Measurements from ENCODE around the gene SPRYD4. TPM values are rescaled to one million over a fixed set of nuclear protein-coding genes. Genes with fewer than 3 reads are reported as not detected.
"Not testable (repeated sequence)": the region's sequence is repeated elsewhere in the genome, so short reads cannot be mapped to it uniquely, and the experiment has no call there.

Gene SPRYD4
- total RNA-seq, 1 donor from 2014 or later, result 2.1 TPM

GRCh38 chr12:56490360-56490759, 22.0 kb downstream of the SPRYD4 start:
- no peak overlapping the region for H3K4me3 ChIP-seq (ENCODE audit: low read length in 3 of 3)
- no peak overlapping the region for H3K27ac ChIP-seq (ENCODE audit: low read depth, low read length)
- H3K9ac ChIP-seq (ENCODE audit: low read depth in 1 of 3, low read length in 3 of 3), result no peak overlapping the region
- no peaks in the 10 kb centered on the region for H3K9me3 ChIP-seq (ENCODE audit: control insufficient read depth in 3 of 3, low read length in 3 of 3)
- H3K4me1 ChIP-seq (ENCODE audit: control insufficient read depth in 3 of 3, insufficient read depth in 3 of 3, low read length in 3 of 3), result peaks cover 14 to 18% (median 14%) of the 10 kb centered on the region in 3 donors
- H3K36me3 ChIP-seq (ENCODE audit: control insufficient read depth in 3 of 3, insufficient read depth in 3 of 3, low read length in 3 of 3), result no peaks in the 10 kb centered on the region
- H3K27me3 ChIP-seq (ENCODE audit: control insufficient read depth in 3 of 3, insufficient read depth in 3 of 3, low read length in 3 of 3), result peaks cover 24 to 38% (median 33%) of the 10 kb centered on the region in 3 donors

- not testable (repeated sequence) for H3K9ac ChIP-seq (ENCODE audit: low read depth in 1 of 3, low read length in 3 of 3); H3K4me1 ChIP-seq (ENCODE audit: control insufficient read depth in 3 of 3, insufficient read depth in 3 of 3, low read length in 3 of 3); H3K9me3 ChIP-seq (ENCODE audit: control insufficient read depth in 3 of 3, low read length in 3 of 3); H3K4me3 ChIP-seq (ENCODE audit: low read length in 3 of 3); H3K36me3 ChIP-seq (ENCODE audit: control insufficient read depth in 3 of 3, insufficient read depth in 3 of 3, low read length in 3 of 3); H3K27ac ChIP-seq (ENCODE audit: low read depth, low read length)
- peaks cover 21 to 27% (median 24%) of the 10 kb centered on the region in 3 donors for H3K27me3 ChIP-seq (ENCODE audit: control insufficient read depth in 3 of 3, insufficient read depth in 3 of 3, low read length in 3 of 3)
Observed at GRCh38 chr12:56493409-56494105, 25.2 kb downstream of the SPRYD4 start.

DNA sequence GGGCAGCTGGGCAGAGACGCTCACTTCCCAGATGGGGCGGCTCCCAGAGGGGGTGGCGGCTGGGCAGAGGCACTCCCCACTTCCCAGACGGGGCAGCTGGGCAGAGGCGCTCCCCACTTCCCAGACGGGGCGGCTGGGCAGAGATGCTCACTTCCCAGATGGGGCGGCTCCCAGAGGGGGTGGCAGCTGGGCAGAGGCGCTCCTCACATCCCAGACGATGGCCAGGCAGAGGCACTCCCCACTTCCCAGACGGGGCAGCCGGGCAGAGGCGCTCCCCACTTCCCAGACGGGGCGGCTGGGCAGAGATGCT, 25.7 kb downstream of the SPRYD4 start:
- not testable (repeated sequence) for H3K27ac ChIP-seq (ENCODE audit: low read depth, low read length); H3K9me3 ChIP-seq (ENCODE audit: control insufficient read depth in 3 of 3, low read length in 3 of 3); H3K9ac ChIP-seq (ENCODE audit: low read depth in 1 of 3, low read length in 3 of 3); H3K4me1 ChIP-seq (ENCODE audit: control insufficient read depth in 3 of 3, insufficient read depth in 3 of 3, low read length in 3 of 3); H3K36me3 ChIP-seq (ENCODE audit: control insufficient read depth in 3 of 3, insufficient read depth in 3 of 3, low read length in 3 of 3); H3K4me3 ChIP-seq (ENCODE audit: low read length in 3 of 3)
- H3K27me3 ChIP-seq (ENCODE audit: control insufficient read depth in 3 of 3, insufficient read depth in 3 of 3, low read length in 3 of 3), result peaks cover 19 to 22% (median 19%) of the 10 kb centered on the region in 3 donors

- H3K4me3 ChIP-seq (ENCODE audit: low read length in 3 of 3); H3K9ac ChIP-seq (ENCODE audit: low read depth in 1 of 3, low read length in 3 of 3); H3K9me3 ChIP-seq (ENCODE audit: control insufficient read depth in 3 of 3, low read length in 3 of 3); H3K4me1 ChIP-seq (ENCODE audit: control insufficient read depth in 3 of 3, insufficient read depth in 3 of 3, low read length in 3 of 3); H3K36me3 ChIP-seq (ENCODE audit: control insufficient read depth in 3 of 3, insufficient read depth in 3 of 3, low read length in 3 of 3); H3K27ac ChIP-seq (ENCODE audit: low read depth, low read length): not testable (repeated sequence)
- peaks cover 16 to 19% (median 18%) of the 10 kb centered on the region in 3 donors for H3K27me3 ChIP-seq (ENCODE audit: control insufficient read depth in 3 of 3, insufficient read depth in 3 of 3, low read length in 3 of 3)
Observed at GRCh38 chr12:56494481-56494880, 26.1 kb downstream of the SPRYD4 start.

GRCh38 chr12:56496704-56497103, 28.3 kb downstream of the SPRYD4 start:
- not testable (repeated sequence) for H3K36me3 ChIP-seq (ENCODE audit: control insufficient read depth in 3 of 3, insufficient read depth in 3 of 3, low read length in 3 of 3); H3K27me3 ChIP-seq (ENCODE audit: control insufficient read depth in 3 of 3, insufficient read depth in 3 of 3, low read length in 3 of 3); H3K4me1 ChIP-seq (ENCODE audit: control insufficient read depth in 3 of 3, insufficient read depth in 3 of 3, low read length in 3 of 3); H3K9me3 ChIP-seq (ENCODE audit: control insufficient read depth in 3 of 3, low read length in 3 of 3); H3K9ac ChIP-seq (ENCODE audit: low read depth in 1 of 3, low read length in 3 of 3); H3K27ac ChIP-seq (ENCODE audit: low read depth, low read length)
- H3K4me3 ChIP-seq (ENCODE audit: low read length in 3 of 3), result peak overlapping the region in 1 of 3 donors; percentile 22

GRCh38 chr12:56498126-56498902, 29.9 kb downstream of the SPRYD4 start:
- H3K27ac ChIP-seq (ENCODE audit: low read depth, low read length); H3K4me1 ChIP-seq (ENCODE audit: control insufficient read depth in 3 of 3, insufficient read depth in 3 of 3, low read length in 3 of 3); H3K9me3 ChIP-seq (ENCODE audit: control insufficient read depth in 3 of 3, low read length in 3 of 3): not testable (repeated sequence)

GRCh38 chr12:56499452-56499851, 31.1 kb downstream of the SPRYD4 start:
- not testable (repeated sequence) for H3K9ac ChIP-seq (ENCODE audit: low read depth in 1 of 3, low read length in 3 of 3); H3K36me3 ChIP-seq (ENCODE audit: control insufficient read depth in 3 of 3, insufficient read depth in 3 of 3, low read length in 3 of 3); H3K9me3 ChIP-seq (ENCODE audit: control insufficient read depth in 3 of 3, low read length in 3 of 3); H3K4me1 ChIP-seq (ENCODE audit: control insufficient read depth in 3 of 3, insufficient read depth in 3 of 3, low read length in 3 of 3); H3K27me3 ChIP-seq (ENCODE audit: control insufficient read depth in 3 of 3, insufficient read depth in 3 of 3, low read length in 3 of 3); H3K27ac ChIP-seq (ENCODE audit: low read depth, low read length); H3K4me3 ChIP-seq (ENCODE audit: low read length in 3 of 3)

More at GRCh38 chr12:56498126-56498902, 29.9 kb downstream of the SPRYD4 start:
- H3K4me3 ChIP-seq (ENCODE audit: low read length in 3 of 3); H3K9ac ChIP-seq (ENCODE audit: low read depth in 1 of 3, low read length in 3 of 3); H3K36me3 ChIP-seq (ENCODE audit: control insufficient read depth in 3 of 3, insufficient read depth in 3 of 3, low read length in 3 of 3); H3K27me3 ChIP-seq (ENCODE audit: control insufficient read depth in 3 of 3, insufficient read depth in 3 of 3, low read length in 3 of 3): not testable (repeated sequence)

DNA sequence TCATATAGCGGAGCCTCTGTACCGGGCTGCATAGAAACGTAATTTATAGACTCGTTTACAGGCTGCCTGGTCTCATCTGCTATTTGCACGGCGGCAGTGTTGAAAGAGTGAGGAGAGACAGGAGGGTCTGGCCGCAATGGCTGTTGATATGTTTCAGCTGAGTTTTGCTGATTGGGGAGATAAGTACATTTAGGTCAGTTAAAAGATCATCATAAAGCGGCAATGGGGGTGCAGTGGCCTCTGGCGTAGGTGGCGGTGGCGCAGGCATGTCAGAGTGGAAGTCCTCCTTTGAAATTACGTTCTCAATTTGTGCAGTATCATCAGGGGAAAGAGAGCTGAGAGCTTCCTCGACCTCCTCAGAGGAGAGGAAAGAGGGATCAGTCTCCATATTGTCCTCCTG, 31.5 kb downstream of the SPRYD4 start:
- not testable (repeated sequence) for H3K9me3 ChIP-seq (ENCODE audit: control insufficient read depth in 3 of 3, low read length in 3 of 3); H3K4me1 ChIP-seq (ENCODE audit: control insufficient read depth in 3 of 3, insufficient read depth in 3 of 3, low read length in 3 of 3); H3K9ac ChIP-seq (ENCODE audit: low read depth in 1 of 3, low read length in 3 of 3); H3K4me3 ChIP-seq (ENCODE audit: low read length in 3 of 3); H3K36me3 ChIP-seq (ENCODE audit: control insufficient read depth in 3 of 3, insufficient read depth in 3 of 3, low read length in 3 of 3); H3K27me3 ChIP-seq (ENCODE audit: control insufficient read depth in 3 of 3, insufficient read depth in 3 of 3, low read length in 3 of 3); H3K27ac ChIP-seq (ENCODE audit: low read depth, low read length)

GRCh38 chr12:56510786-56511185, 42.4 kb downstream of the SPRYD4 start:
- Histone ChIP-seq H3K9me3 (ENCODE audit: control insufficient read depth in 3 of 3, low read length in 3 of 3) (no peaks in the 10 kb centered on the region), H3K27me3 (ENCODE audit: control insufficient read depth in 3 of 3, insufficient read depth in 3 of 3, low read length in 3 of 3) (no peaks in the 10 kb centered on the region), H3K4me3 (ENCODE audit: low read length in 3 of 3) (no peak overlapping the region), H3K27ac (ENCODE audit: low read depth, low read length) (no peak overlapping the region), H3K36me3 (ENCODE audit: control insufficient read depth in 3 of 3, insufficient read depth in 3 of 3, low read length in 3 of 3) (no peaks in the 10 kb centered on the region), H3K9ac (ENCODE audit: low read depth in 1 of 3, low read length in 3 of 3) (no peak overlapping the region), H3K4me1 (ENCODE audit: control insufficient read depth in 3 of 3, insufficient read depth in 3 of 3, low read length in 3 of 3) (peaks cover 0 to 3% (median 0%) of the 10 kb centered on the region in 3 donors)

DNA sequence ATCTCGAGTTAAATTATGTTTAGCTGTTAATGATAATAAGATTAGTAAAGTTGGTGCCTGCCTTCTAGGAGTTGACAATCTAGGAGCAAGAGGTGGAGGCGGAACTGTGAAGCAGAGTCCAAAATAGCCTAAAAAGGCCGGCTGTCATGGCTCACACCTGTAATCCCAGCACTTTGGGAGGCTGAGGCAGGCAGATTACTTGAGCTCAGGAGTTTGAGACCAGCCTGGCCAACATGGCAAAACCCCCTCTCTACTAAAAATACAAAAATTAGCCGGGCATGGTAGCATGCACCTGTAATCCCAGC, 45.6 kb downstream of the SPRYD4 start:
- H3K4me3 ChIP-seq (ENCODE audit: low read length in 3 of 3), result peak overlapping the region in 1 of 3 donors; percentile 3
- not testable (repeated sequence) for H3K36me3 ChIP-seq (ENCODE audit: control insufficient read depth in 3 of 3, insufficient read depth in 3 of 3, low read length in 3 of 3); H3K4me1 ChIP-seq (ENCODE audit: control insufficient read depth in 3 of 3, insufficient read depth in 3 of 3, low read length in 3 of 3); H3K9me3 ChIP-seq (ENCODE audit: control insufficient read depth in 3 of 3, low read length in 3 of 3); H3K27me3 ChIP-seq (ENCODE audit: control insufficient read depth in 3 of 3, insufficient read depth in 3 of 3, low read length in 3 of 3); H3K27ac ChIP-seq (ENCODE audit: low read depth, low read length); H3K9ac ChIP-seq (ENCODE audit: low read depth in 1 of 3, low read length in 3 of 3)

Measured in skeletal muscle tissue (tissue), 4 donors.